ENCODE data around the gene ENTPD8.
"Not testable (repeated sequence)": the region's sequence is repeated elsewhere in the genome, so short reads cannot be mapped to it uniquely, and the experiment has no call there.

- not testable (repeated sequence) for TF ChIP-seq CTCF (IDR thresholded peaks at IDR 0.05; ENCODE audit: insufficient read depth, low read length); REST (IDR thresholded peaks at IDR 0.05; ENCODE audit: insufficient replicate concordance, low read depth)
Observed at GRCh38 chr9:137466389-137467085, 25.4 kb upstream of the ENTPD8 start.
